Gastrocnemius medialis (tissue), 4 donors: ENCODE data around the gene C1QTNF1. TPM values are rescaled to one million over a fixed set of nuclear protein-coding genes. Genes with fewer than 3 reads are reported as not detected.

Source experiments
- ATAC-seq, 2 donors: fragments of 150-250 bp; one replicate each; pipeline ENCODE4 v1.9.1; 2016
- DNase-seq, 2 donors: peaks; one replicate each; pipeline ENCODE4 v3.0.0-alpha.2; 2019
- H3K27ac ChIP-seq, 4 donors: fragments of 200-600 bp; sonication (generic); 1 replicate in 1 of 4; 2 replicates in 3 of 4; pipeline ENCODE4 v1.5.1; 2016 to 2018; ENCODE audit warnings: mild to moderate bottlenecking in 2 of 4, moderate library complexity in 1 of 4
- H3K27me3 ChIP-seq, 3 donors: fragments of 200-600 bp; sonication (generic) in 2 of 3; 1 replicate in 1 of 3; 2 replicates in 2 of 3; pipeline versions ENCODE4 v1.5.1 to v1.6.0; 2016 to 2019; ENCODE audit warnings: mild to moderate bottlenecking in 1 of 3, moderate library complexity in 1 of 3
- H3K36me3 ChIP-seq, 2 donors: fragments of 200-600 bp; sonication (generic) in 1 of 2; one replicate each; pipeline ENCODE4 v1.5.1; 2017 to 2018
- H3K4me1 ChIP-seq, 2 donors: fragments of 200-600 bp; sonication (generic) in 1 of 2; one replicate each; pipeline ENCODE4 v1.5.1; 2016 to 2017; ENCODE audit warnings: mild to moderate bottlenecking in 2 of 2
- H3K4me3 ChIP-seq, 4 donors: fragments of 200-600 bp; sonication (generic) in 3 of 4; 1 replicate in 1 of 4; 2 replicates in 3 of 4; pipeline ENCODE4 v1.5.1; 2016 to 2019; ENCODE audit warnings: mild to moderate bottlenecking in 2 of 4
- H3K9me3 ChIP-seq, 3 donors: fragments of 200-600 bp; sonication (generic) in 2 of 3; 1 replicate in 1 of 3; 2 replicates in 2 of 3; pipeline ENCODE4 v1.5.1; 2016 to 2019
- CTCF ChIP-seq, 5 experiments: fragments of 450-650 bp in 3 of 5; fragments of 200-600 bp in 2 of 5; sonication (generic) in 2 of 5; IDR thresholded peaks in 4 of 5; conservative IDR thresholded peaks in 1 of 5; 1 replicate in 4 of 5; 2 replicates in 1 of 5; pipeline ENCODE4 v1.5.1; 2016 to 2019; ENCODE audit warnings: antibody characterized with exemption in 5 of 5, mild to moderate bottlenecking in 3 of 5, moderate library complexity in 3 of 5
- POLR2A ChIP-seq, 2 donors: fragments of 450-650 bp; IDR thresholded peaks; one replicate each; pipeline ENCODE4 v1.6.1; 2017; ENCODE audit warnings: antibody characterized with exemption in 2 of 2, mild to moderate bottlenecking in 2 of 2, moderate library complexity in 2 of 2
- in situ Hi-C, 4 donors: fragments of 200-750 bp; cut with MboI; loops; one replicate each; pipeline versions ENCODE4 v1.15.0 to v1.8.0; 2017; ENCODE audit warnings: low sequenced_read_pairs in 4 of 4
- intact Hi-C: fragments of 100-400 bp; cut with DNase I; formaldehyde crosslinking; loops from one replicate; pipeline ENCODE4 v1.15.1; 2023; ENCODE audit warnings: low total_unique reads
- total RNA-seq, 4 donors: library from RNA; depleted of rRNA; stranded (reverse); fragments of >200 nt; gene quantifications; one replicate each; pipeline versions ENCODE4 v1.1.0 to v1.2.3, GENCODE V29; 2016

C1QTNF1 gene
- total RNA-seq, 4 donors from 2014 or later, result 11.1 to 38.6 (median 21.2) TPM

DNA sequence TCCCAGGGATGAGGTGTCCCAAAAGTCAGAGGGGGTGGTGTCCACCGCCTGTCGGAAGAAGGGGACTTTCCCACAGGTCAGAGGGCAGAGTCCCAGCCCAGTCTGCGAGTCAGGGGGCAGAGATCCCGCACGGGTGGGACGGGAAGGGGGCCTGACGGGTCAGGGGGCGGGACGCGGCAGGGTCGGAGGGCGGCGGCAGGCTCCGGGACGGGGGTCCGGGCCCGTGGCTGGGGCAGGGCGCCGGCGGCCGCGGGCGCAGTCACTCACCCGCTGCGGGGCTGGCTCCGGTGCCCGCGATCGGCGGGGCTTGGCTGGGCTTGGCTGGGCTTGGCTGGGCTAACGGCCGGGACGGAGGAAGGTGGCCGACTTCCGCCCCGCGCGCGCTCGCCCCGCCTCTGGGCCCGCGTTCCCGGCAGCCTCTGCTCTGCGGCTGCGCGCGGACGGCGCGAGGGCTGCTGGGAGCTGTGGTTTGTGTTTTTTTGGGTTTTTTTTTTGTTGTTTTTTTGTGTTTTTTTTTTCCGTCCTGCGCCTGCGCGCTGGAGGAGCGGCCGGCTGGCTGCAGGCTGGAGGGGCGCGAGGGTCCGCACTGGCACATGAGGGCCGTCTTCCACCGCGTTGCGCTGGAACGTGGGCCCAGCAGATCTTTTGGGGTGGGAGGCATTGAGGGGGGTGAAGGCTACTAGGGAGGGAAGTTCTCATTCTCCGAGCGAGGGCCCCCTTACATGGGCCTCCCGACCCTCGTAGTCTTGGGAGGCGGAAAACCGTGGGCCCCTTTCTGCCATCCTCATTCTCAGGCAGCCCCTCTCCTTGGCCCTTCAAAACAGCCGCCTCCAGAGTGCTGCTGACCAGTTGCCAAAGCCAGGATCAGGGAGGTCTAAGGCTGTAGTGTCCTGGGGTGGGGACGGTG, 14.3 kb upstream of the C1QTNF1 start, which contains the start of gene CANT1:
Gene CANT1 (minus strand): TSS at position 368 of the 907 bp plus-strand sequence. CDS start 12,142 bp downstream, outside the sequence.
- Histone ChIP-seq H3K4me3 (peak within 1 kb of the TSS; percentile 81 to 96 (median 90)), H3K4me1 (peaks cover 19 to 22% of the 10 kb centered on the region in 2 donors), H3K36me3 (no peaks in the 10 kb centered on the region), H3K27ac (peak within 1 kb of the TSS; percentile 72 to 92 (median 84)), H3K27me3 (no peaks in the 10 kb centered on the region), H3K9me3 (no peaks in the 10 kb centered on the region)
- DNase-seq (peak; percentile 55 to 66), ATAC-seq (peak; percentile 93 to 94)
- in situ Hi-C loops, result no loop called here
- TF ChIP-seq CTCF (IDR thresholded peaks at IDR 0.05 in 4 of 5, conservative IDR thresholded peaks at IDR 0.05 in 1 of 5) (no peak), POLR2A (IDR thresholded peaks at IDR 0.05) (peak; percentile 67 to 79)
- intact Hi-C loops, result no loop called here

GRCh38 chr17:79010304-79010646, 13.7 kb upstream of the C1QTNF1 start:
- H3K36me3 ChIP-seq, result no peaks in the 10 kb centered on the region
- peaks cover 18 to 22% of the 10 kb centered on the region in 2 donors for H3K4me1 ChIP-seq
- peak overlapping the region; percentile 81 to 96 (median 90) for H3K4me3 ChIP-seq
- H3K27me3 ChIP-seq, result no peaks in the 10 kb centered on the region
- intact Hi-C loops, result no loop called here
- in situ Hi-C loops, result no loop called here
- peak overlapping the region; percentile 72 to 92 (median 84) for H3K27ac ChIP-seq
- ATAC-seq (no peak), DNase-seq (no peak)
- TF ChIP-seq POLR2A (IDR thresholded peaks at IDR 0.05) (no peak), CTCF (IDR thresholded peaks at IDR 0.05 in 4 of 5, conservative IDR thresholded peaks at IDR 0.05 in 1 of 5) (no peak)
- H3K9me3 ChIP-seq, result no peaks in the 10 kb centered on the region

DNA sequence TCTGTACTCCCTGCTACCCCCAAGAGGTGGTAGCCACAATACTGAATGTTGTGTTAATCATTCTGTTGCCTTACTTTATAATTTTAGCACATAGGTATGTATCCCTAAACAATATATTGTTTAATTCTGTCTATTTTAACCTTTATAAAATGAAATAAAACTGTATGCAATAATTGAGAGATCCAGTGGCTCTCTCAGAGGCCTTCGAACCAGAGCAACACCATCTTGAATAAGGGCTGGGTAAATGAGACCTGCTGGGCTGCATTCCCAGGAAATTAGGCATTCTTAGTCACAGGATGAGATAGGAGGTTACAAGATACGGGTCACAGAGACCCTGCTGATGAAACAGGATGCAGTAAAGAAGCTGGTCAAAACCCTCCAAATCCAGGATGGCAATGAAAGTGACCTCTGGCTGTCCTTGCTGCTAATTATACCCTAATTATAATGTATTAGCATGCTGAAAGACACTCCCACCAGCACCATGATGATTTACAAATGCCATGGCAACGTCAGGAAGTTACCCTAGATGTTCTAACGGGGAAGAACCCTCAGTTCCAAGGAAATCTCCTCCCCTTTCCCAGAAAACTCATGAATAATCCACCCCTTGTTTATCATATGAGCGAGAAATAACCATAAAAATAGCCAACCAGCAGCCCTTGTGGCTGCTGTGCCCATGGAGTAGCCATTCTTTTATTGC, 12.4 kb upstream of the C1QTNF1 start:
- no peak overlapping the region for H3K4me3 ChIP-seq
- H3K4me1 ChIP-seq, result peaks cover 13 to 22% of the 10 kb centered on the region in 2 donors
- no peak for ATAC-seq
- intact Hi-C loops, result no loop called here
- in situ Hi-C loops, result no loop called here
- H3K27me3 ChIP-seq, result no peaks in the 10 kb centered on the region
- H3K9me3 ChIP-seq, result no peaks in the 10 kb centered on the region
- H3K36me3 ChIP-seq, result no peaks in the 10 kb centered on the region
- DNase-seq, result peak in 1 of 2 donors; percentile 3
- TF ChIP-seq CTCF (IDR thresholded peaks at IDR 0.05 in 4 of 5, conservative IDR thresholded peaks at IDR 0.05 in 1 of 5) (no peak), POLR2A (IDR thresholded peaks at IDR 0.05) (no peak)
- no peak overlapping the region for H3K27ac ChIP-seq

DNA sequence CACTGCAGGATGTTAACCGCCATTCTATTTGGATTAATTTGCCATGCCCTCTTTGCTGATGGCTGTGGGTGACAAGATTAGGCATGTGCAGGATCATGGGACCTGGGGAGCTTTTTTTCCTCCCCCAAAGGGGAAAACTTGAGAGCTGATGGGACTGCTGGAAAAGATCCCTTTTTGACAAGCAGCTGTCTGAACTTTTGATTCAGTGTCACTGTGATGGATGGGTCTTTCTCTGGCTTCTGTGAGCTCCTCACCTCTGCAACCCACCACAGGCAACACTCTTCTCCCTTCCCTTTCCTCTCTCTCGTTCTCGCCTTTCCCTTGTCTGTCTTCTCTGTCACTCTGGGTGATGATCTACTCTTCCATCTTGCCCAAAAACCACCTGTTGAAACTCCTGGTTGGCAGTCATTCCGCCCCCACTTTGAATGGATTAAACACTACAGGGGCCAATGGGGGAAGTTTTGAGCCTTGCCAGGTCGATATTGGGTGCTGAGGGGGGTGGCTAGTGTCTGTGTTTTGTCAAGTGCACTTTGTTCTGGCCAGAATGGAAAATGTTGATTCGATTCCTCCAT, 11.3 kb upstream of the C1QTNF1 start:
- H3K4me3 ChIP-seq, result no peak overlapping the region
- no peaks in the 10 kb centered on the region for H3K9me3 ChIP-seq
- H3K4me1 ChIP-seq, result peaks cover 13 to 21% of the 10 kb centered on the region in 2 donors
- intact Hi-C loops, result no loop called here
- in situ Hi-C loops, result no loop called here
- no peaks in the 10 kb centered on the region for H3K27me3 ChIP-seq
- no peak for TF ChIP-seq CTCF (IDR thresholded peaks at IDR 0.05 in 4 of 5, conservative IDR thresholded peaks at IDR 0.05 in 1 of 5)
- DNase-seq (peak in 1 of 2 donors; percentile 1), ATAC-seq (no peak)
- no peak overlapping the region for H3K27ac ChIP-seq
- no peaks in the 10 kb centered on the region for H3K36me3 ChIP-seq
